GM12878 (cell line): ENCODE data around the gene B3GAT1. TPM values are rescaled to one million over a fixed set of nuclear protein-coding genes. Genes with fewer than 3 reads are reported as not detected.

ENCODE experiments used
- ASH2L ChIP-seq: fragments of 300-600, 200-600 bp; sonication (generic); IDR thresholded peaks from 2 replicates; pipeline ENCODE4 v1.6.1; 2017; ENCODE audit warnings: low read depth, mild to moderate bottlenecking, borderline replicate concordance
- BCL11A ChIP-seq: IDR thresholded peaks from 2 replicates; pipeline ENCODE4 v1.6.1; 2011; ENCODE audit warnings: low read depth, low read length
- BCLAF1 ChIP-seq: fragments of 450-650 bp; IDR thresholded peaks from 2 replicates; pipeline ENCODE4 v1.6.1; 2017; ENCODE audit warnings: antibody characterized with exemption, mild to moderate bottlenecking, moderate library complexity
- CBX3 ChIP-seq: fragments of 200-600 bp; sonication (generic); IDR thresholded peaks from 2 replicates; pipeline ENCODE4 v1.6.1; 2016; ENCODE audit warnings: low read depth, borderline replicate concordance
- CHD2 ChIP-seq: IDR thresholded peaks from 2 replicates; pipeline ENCODE4 v1.6.1; 2011; ENCODE audit warnings: low read depth, low read length, improper control_type of control experiment, borderline replicate concordance
- CREB1 ChIP-seq: IDR thresholded peaks from 2 replicates; pipeline ENCODE4 v1.6.1; 2012; ENCODE audit warnings: low read depth, mild to moderate bottlenecking, inconsistent platforms
- DPF2 ChIP-seq: fragments of 450-650 bp; IDR thresholded peaks from 2 replicates; pipeline ENCODE4 v1.6.1; 2017; ENCODE audit warnings: mild to moderate bottlenecking
- EP300 ChIP-seq, 2 experiments: fragments of 150-350 bp in 1 of 2; IDR thresholded peaks; 2 replicates each; pipeline ENCODE4 v1.6.1; 2011 to 2012; ENCODE audit warnings: low read depth in 2 of 2, low read length in 2 of 2, borderline replicate concordance in 1 of 2, improper control_type of control experiment in 1 of 2, inconsistent platforms in 1 of 2; ENCODE audit not compliant: control insufficient read depth in 1 of 2
- ESRRA ChIP-seq: IDR thresholded peaks from 2 replicates; pipeline ENCODE4 v1.6.1; 2012; ENCODE audit warnings: mild to moderate bottlenecking, low read length, improper control_type of control experiment
- IKZF2 ChIP-seq, 2 experiments: fragments of 450-650 bp; IDR thresholded peaks; 2 replicates each; pipeline ENCODE4 v1.6.1; 2017; ENCODE audit warnings: mild to moderate bottlenecking in 2 of 2, moderate library complexity in 2 of 2
- MEF2B ChIP-seq: fragments of 450-650 bp; IDR thresholded peaks from 2 replicates; pipeline ENCODE4 v1.6.1; 2018; ENCODE audit warnings: mild to moderate bottlenecking, moderate library complexity; ENCODE audit not compliant: partially characterized antibody, poor library complexity, severe bottlenecking
- MXI1 ChIP-seq: fragments of 150-350 bp; IDR thresholded peaks from 2 replicates; pipeline ENCODE4 v1.6.1; 2011; ENCODE audit warnings: low read depth, mild to moderate bottlenecking, inconsistent platforms, low read length, improper control_type of control experiment
- MYB ChIP-seq: fragments of 150-350 bp; IDR thresholded peaks from 2 replicates; pipeline ENCODE4 v1.6.1; 2014; ENCODE audit warnings: mild to moderate bottlenecking, low read depth, low read length, borderline replicate concordance
- PAX5 ChIP-seq: IDR thresholded peaks from 2 replicates; pipeline ENCODE4 v1.6.1; 2011; ENCODE audit warnings: low read depth, low read length, borderline replicate concordance
- POLR2AphosphoS5 ChIP-seq: IDR thresholded peaks from 2 replicates; pipeline ENCODE4 v1.6.1; 2011; ENCODE audit warnings: mild to moderate bottlenecking, low read length, inconsistent platforms
- POU2F2 ChIP-seq: IDR thresholded peaks from 3 replicates; pipeline ENCODE4 v1.6.1; 2011; ENCODE audit warnings: low read depth, mild to moderate bottlenecking, low read length, borderline replicate concordance
- RB1 ChIP-seq: fragments of 450-650 bp; formaldehyde crosslinking; IDR thresholded peaks from 2 replicates; pipeline ENCODE4 v1.6.1; 2017; ENCODE audit warnings: mild to moderate bottlenecking, borderline replicate concordance
- SKIL ChIP-seq: fragments of 450-650 bp; IDR thresholded peaks from 2 replicates; pipeline ENCODE4 v1.6.1; 2017; ENCODE audit warnings: mild to moderate bottlenecking, low read depth, inconsistent platforms; ENCODE audit not compliant: poor library complexity, severe bottlenecking
- SUPT20H ChIP-seq: IDR thresholded peaks from 2 replicates; pipeline ENCODE4 v1.6.1; 2011; ENCODE audit warnings: low read depth, mild to moderate bottlenecking, low read length, moderate library complexity, borderline replicate concordance; ENCODE audit not compliant: control insufficient read depth
- TCF7 ChIP-seq: IDR thresholded peaks from 2 replicates; pipeline ENCODE4 v1.6.1; 2014; ENCODE audit warnings: antibody characterized with exemption, borderline replicate concordance
- polyA plus RNA-seq, 11 experiments: library from polyadenylated mRNA; depleted of rRNA in 4 of 11; unstranded in 6 of 11; stranded (reverse) in 5 of 11; fragments of >200 nt; fragmentation: Nextera tagmentation in 4 of 11; fragmentation: Illumina TruSeq in 1 of 11; extraction: Ambion mirVana in 4 of 11; extraction: Trizol in 1 of 11; gene quantifications; 1 replicate in 1 of 11; 2 replicates in 10 of 11; pipeline versions ENCODE4 v1.2.1 to v1.2.3, GENCODE V29; 2011 to 2016; ENCODE audit warnings: inconsistent platforms in 2 of 11, missing spikeins in 2 of 11, low read depth in 1 of 11
- total RNA-seq, 4 experiments: library from RNA; depleted of rRNA in 3 of 4; stranded (reverse); fragments of >200 nt in 3 of 4; fragmentation: Illumina TruSeq in 1 of 4; extraction: Trizol in 1 of 4; gene quantifications; 2 replicates each; pipeline versions ENCODE4 v1.2.1 to v1.2.3, GENCODE V29; 2013 to 2021

Gene B3GAT1
- total and polyA plus RNA-seq, 10 of the 15 experiments (the other 5 are each of a cell fraction or from before 2014, with no cell fraction given), result 0.05 TPM; not detected in 9

- TF ChIP-seq BCLAF1 (no peak), MYB (no peak), BCL11A (peak; percentile 42; the same call in 1 of the 2 replicates), DPF2 (no peak), IKZF2 (IDR thresholded peaks at IDR 0.05) (peak; percentile 19 to 22; a peak in 1 of 4 replicates), TCF7 (no peak), ESRRA (no peak), RB1 (no peak), CREB1 (no peak), ASH2L (no peak), PAX5 (0 out of 2 replicates have a peak, but pooled peaks have one; percentile 23), MXI1 (no peak), EP300 (IDR thresholded peaks at IDR 0.05; ENCODE audit: borderline replicate concordance in 1 of 2, control insufficient read depth in 1 of 2, low read depth in 2 of 2, low read length in 2 of 2) (peak in 1 of 2 experiments; percentile 42; a peak in 2 of 4 replicates), CHD2 (no peak), CBX3 (no peak), SUPT20H (no peak), MEF2B (no peak), POLR2AphosphoS5 (no peak), SKIL (no peak), POU2F2 (peak; percentile 92)
Observed at GRCh38 chr11:134349109-134349801, 62.8 kb downstream of the B3GAT1 start (continued).
